Thyroid gland (tissue), 4 donors: ENCODE data around the gene TMEM45B. TPM values are rescaled to one million over a fixed set of nuclear protein-coding genes. Genes with fewer than 3 reads are reported as not detected.
A peak's percentile ranks its signal among the peaks of the same experiment; 100 is the strongest.
"Not testable (repeated sequence)": the region's sequence is repeated elsewhere in the genome, so short reads cannot be mapped to it uniquely, and the experiment has no call there.

Source experiments
- DNase-seq, 2 donors: peaks; one replicate each; pipeline ENCODE4 v3.0.0-alpha.2; 2019
- H3K27ac ChIP-seq, 3 donors: fragments of 200-600 bp; sonication (generic); 1 replicate in 2 of 3; 2 replicates in 1 of 3; pipeline ENCODE4 v1.5.1; 2016 to 2019; ENCODE audit warnings: mild to moderate bottlenecking in 1 of 3, moderate library complexity in 1 of 3
- H3K27me3 ChIP-seq: fragments of 200-600 bp; sonication (generic); one replicate; pipeline ENCODE4 v1.5.1; 2019
- H3K36me3 ChIP-seq, 2 donors: fragments of 200-600 bp; sonication (generic); one replicate each; pipeline ENCODE4 v1.5.1; 2016 to 2019
- H3K4me1 ChIP-seq, 2 donors: fragments of 200-600 bp; sonication (generic); one replicate each; pipeline ENCODE4 v1.5.1; 2017 to 2019
- H3K4me3 ChIP-seq, 3 donors: fragments of 200-600 bp; sonication (generic); replicated peaks in 1 of 3; 1 replicate in 2 of 3; 2 replicates in 1 of 3; pipeline ENCODE4 v1.5.1; 2016; ENCODE audit warnings: mild to moderate bottlenecking in 1 of 3
- H3K9me3 ChIP-seq: fragments of 200-600 bp; sonication (generic); one replicate; pipeline ENCODE4 v1.5.1; 2017
- POLR2A ChIP-seq, 2 donors: fragments of 450-650 bp; IDR thresholded peaks; one replicate each; pipeline ENCODE4 v1.6.1; 2017; ENCODE audit warnings: antibody characterized with exemption in 2 of 2, mild to moderate bottlenecking in 2 of 2, moderate library complexity in 1 of 2
- WGBS, 2 donors: methylation state at CpG; one replicate each; pipeline ENCODE4 v1.1.5; 2017; 5-methylcytosine and 5-hydroxymethylcytosine counted together
- intact Hi-C: fragments of 100-400 bp; cut with DNase I; formaldehyde crosslinking; loops from one replicate; pipeline ENCODE4 v1.15.1; 2023
- total RNA-seq, 4 donors: library from RNA; depleted of rRNA; stranded (reverse); fragments of >200 nt; gene quantifications; one replicate each; pipeline ENCODE4 v1.2.3, GENCODE V29; 2016
- TF ChIP-seq, protein P1 (sequence below), 6 experiments: fragments of 200-600 bp in 3 of 6; fragments of 450-650 bp in 3 of 6; sonication (generic) in 3 of 6; IDR thresholded peaks; one replicate each; pipeline ENCODE4 v1.5.1; 2016 to 2019; ENCODE audit warnings: antibody characterized with exemption in 6 of 6, mild to moderate bottlenecking in 2 of 6, inconsistent platforms in 1 of 6, moderate library complexity in 1 of 6

Gene TMEM45B
- total RNA-seq, 4 donors from 2014 or later, result 8.1 to 28.1 (median 21.9) TPM

DNA sequence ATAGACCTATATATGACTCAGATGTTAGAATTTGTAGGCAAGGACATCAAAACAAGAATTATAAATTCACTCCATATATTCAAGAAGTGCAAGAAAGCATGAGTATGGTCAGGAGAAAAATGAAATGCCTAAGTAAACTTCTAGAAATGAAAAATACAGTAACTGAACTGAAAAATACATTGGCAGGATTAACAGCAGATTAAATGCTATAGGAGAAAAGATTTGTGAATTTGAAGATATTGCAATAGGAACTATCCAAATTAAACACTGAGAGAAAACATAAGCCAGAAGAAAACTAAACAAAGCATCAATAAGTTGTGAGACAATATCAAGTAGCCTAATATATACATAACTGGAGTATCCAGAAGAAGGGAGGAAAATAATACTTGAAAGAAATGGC is 46.6 kb upstream of the TMEM45B start:
- no peak for DNase-seq
- Histone ChIP-seq H3K36me3 (no peaks in the 10 kb centered on the region), H3K4me3 (no peak overlapping the region), H3K4me1 (peaks cover 4 to 20% of the 10 kb centered on the region in 2 donors), H3K27me3 (no peaks in the 10 kb centered on the region), H3K27ac (no peak overlapping the region), H3K9me3 (no peaks in the 10 kb centered on the region)
- intact Hi-C loops, result no loop called here
- TF ChIP-seq POLR2A (IDR thresholded peaks at IDR 0.05), result no peak
- TF ChIP-seq, protein P1, sequence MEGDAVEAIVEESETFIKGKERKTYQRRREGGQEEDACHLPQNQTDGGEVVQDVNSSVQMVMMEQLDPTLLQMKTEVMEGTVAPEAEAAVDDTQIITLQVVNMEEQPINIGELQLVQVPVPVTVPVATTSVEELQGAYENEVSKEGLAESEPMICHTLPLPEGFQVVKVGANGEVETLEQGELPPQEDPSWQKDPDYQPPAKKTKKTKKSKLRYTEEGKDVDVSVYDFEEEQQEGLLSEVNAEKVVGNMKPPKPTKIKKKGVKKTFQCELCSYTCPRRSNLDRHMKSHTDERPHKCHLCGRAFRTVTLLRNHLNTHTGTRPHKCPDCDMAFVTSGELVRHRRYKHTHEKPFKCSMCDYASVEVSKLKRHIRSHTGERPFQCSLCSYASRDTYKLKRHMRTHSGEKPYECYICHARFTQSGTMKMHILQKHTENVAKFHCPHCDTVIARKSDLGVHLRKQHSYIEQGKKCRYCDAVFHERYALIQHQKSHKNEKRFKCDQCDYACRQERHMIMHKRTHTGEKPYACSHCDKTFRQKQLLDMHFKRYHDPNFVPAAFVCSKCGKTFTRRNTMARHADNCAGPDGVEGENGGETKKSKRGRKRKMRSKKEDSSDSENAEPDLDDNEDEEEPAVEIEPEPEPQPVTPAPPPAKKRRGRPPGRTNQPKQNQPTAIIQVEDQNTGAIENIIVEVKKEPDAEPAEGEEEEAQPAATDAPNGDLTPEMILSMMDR (IDR thresholded peaks at IDR 0.05), result no peak

DNA sequence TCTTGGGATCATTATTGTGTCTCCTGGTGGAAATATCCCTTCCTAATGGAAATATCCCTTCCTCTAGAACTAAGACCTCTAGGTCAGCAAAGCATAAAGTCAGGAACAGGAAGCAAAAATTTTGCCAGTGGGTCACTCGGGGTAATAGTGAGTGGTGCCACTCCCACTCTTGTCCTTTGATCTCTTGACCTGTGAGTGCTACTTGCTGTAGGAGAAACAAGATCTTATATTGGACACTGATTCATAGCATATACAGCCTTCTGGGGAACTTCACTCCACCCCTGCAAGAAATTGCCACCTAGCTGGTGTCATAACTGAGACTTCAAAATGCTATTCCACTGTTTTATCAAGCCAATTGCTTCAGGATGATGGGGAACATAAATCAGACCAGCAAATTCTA is 44.7 kb upstream of the TMEM45B start:
- TF ChIP-seq, protein P1 (IDR thresholded peaks at IDR 0.05), result no peak
- TF ChIP-seq POLR2A (IDR thresholded peaks at IDR 0.05), result no peak
- Histone ChIP-seq H3K4me3 (no peak overlapping the region), H3K4me1 (peaks cover 4 to 20% of the 10 kb centered on the region in 2 donors), H3K36me3 (no peaks in the 10 kb centered on the region), H3K9me3 (no peaks in the 10 kb centered on the region), H3K27me3 (no peaks in the 10 kb centered on the region), H3K27ac (no peak overlapping the region)
- 71 to 82% methylated on average over 1 of the region's 1 CpG for WGBS, 2 donors
- DNase-seq, result no peak
- intact Hi-C loops, result no loop called here

DNA sequence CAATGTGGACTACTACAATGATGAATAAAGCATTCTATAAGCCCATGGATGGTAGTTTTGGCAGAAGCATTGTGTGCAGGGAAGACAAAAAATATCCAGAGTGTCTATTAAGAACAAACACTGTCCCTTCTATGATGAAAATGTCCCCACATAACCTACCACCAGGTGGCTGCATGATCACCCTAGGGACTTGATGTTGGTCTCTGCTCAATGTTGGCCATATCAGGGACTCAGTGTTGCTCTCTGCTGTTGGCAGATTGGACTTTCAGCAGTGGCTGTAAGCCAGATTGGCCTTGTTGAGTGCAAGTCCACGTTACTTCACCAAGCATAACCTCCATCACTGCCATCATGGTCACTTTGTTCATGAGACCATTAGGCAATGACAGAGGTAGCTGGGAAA is 44.2 kb upstream of the TMEM45B start:
- intact Hi-C loops, H3K27ac ChIP-seq, H3K36me3 ChIP-seq, H3K9me3 ChIP-seq, H3K4me3 ChIP-seq, H3K27me3 ChIP-seq, DNase-seq: not testable (repeated sequence)
- WGBS, 2 donors, result 82 to 92% methylated on average over 1 of the region's 1 CpG
- H3K4me1 ChIP-seq, result peaks cover 4 to 20% of the 10 kb centered on the region in 2 donors

DNA sequence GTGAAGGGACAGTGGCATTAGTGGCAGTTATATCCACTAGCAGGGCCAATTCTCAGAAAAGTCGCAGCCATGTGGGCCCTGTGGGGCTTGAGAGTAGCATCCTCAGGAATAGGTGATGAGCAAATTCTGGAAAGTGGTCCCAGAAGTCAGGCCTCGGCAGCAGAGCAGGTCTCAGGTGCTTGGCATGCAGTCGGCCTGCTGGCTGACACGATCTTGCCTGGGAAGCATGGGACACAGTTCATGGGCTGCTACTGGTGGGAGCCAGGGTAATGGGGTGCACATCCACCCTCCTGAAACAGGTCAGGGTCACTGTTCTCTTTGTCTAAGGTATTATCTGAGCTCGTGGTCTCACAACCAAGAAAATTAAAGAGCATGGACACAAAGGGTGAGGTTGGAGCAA is 36.8 kb upstream of the TMEM45B start:
- DNase-seq, result no peak
- Histone ChIP-seq H3K4me1 (peaks cover 8 to 12% of the 10 kb centered on the region in 2 donors), H3K27ac (peak overlapping the region in 2 of 3 donors; percentile 84 to 90), H3K27me3 (no peaks in the 10 kb centered on the region), H3K9me3 (no peaks in the 10 kb centered on the region), H3K36me3 (no peaks in the 10 kb centered on the region), H3K4me3 (no peak overlapping the region)
- no peak for TF ChIP-seq POLR2A (IDR thresholded peaks at IDR 0.05)
- TF ChIP-seq, protein P1 (IDR thresholded peaks at IDR 0.05), result no peak
- intact Hi-C loops, result no loop called here
- 80 to 88% methylated on average over 5 of the region's 5 CpGs for WGBS, 2 donors

DNA sequence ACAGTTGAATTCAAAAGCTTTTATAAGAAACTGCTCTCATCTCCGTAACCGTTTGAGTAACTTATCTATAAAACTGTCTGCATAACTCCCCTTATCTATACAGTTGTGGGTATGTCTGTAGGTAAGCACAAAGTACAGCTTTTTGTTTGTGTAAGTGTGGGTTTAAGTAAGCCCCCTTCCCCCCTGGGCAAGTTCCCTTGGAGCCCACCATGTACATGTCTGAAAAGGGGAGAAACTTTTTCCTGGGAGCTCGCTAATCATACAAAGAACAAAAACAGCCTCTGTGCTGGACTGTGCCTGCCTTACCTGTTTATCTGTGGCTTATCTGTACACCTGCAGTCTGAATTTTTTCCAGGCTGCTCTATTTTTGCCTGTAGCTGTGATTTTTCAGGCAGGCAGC is 36.3 kb upstream of the TMEM45B start:
- WGBS, 2 donors, result 68 to 69% methylated on average over 3 of the region's 3 CpGs
- peak overlapping the region in 2 of 3 donors; percentile 84 to 90 for H3K27ac ChIP-seq
- TF ChIP-seq POLR2A (IDR thresholded peaks at IDR 0.05), result no peak
- TF ChIP-seq, protein P1 (IDR thresholded peaks at IDR 0.05), result no peak
- no peak overlapping the region for H3K4me3 ChIP-seq
- DNase-seq, result no peak
- no peaks in the 10 kb centered on the region for H3K36me3 ChIP-seq
- intact Hi-C loops, result no loop called here
- H3K4me1 ChIP-seq, result peaks cover 8 to 12% of the 10 kb centered on the region in 2 donors
- no peaks in the 10 kb centered on the region for H3K9me3 ChIP-seq
- no peaks in the 10 kb centered on the region for H3K27me3 ChIP-seq
